Endothelial cell of umbilical vein (primary cell): Measurements from ENCODE around the gene GPR18. TPM values are rescaled to one million over a fixed set of nuclear protein-coding genes. Genes with fewer than 3 reads are reported as not detected.

Source experiments
- BruUV-seq: library from RNA; stranded (reverse); fragments of 400-500 nt; replicated peaks from 2 replicates; lab custom pipeline; 2021; lab: Mats Ljungman, UMichigan
- CTCF ChIA-PET: fragments of 300-600, 350-600 bp; sonication (Branson Sonifier 250); formaldehyde crosslinking; loops from one replicate; lab custom pipeline; 2021; ENCODE audit warnings: antibody characterized with exemption, inconsistent platforms; lab: Charles Lee
- POLR2A ChIA-PET: fragments of 300-600, 350-600 bp; sonication (Branson Sonifier 250); formaldehyde crosslinking; loops from one replicate; lab custom pipeline; 2021; ENCODE audit warnings: antibody characterized with exemption, inconsistent platforms; lab: Charles Lee
- DNase-seq: peaks from one replicate; pipeline ENCODE4 v3.0.0-alpha.2; 2011; ENCODE audit warnings: low read depth, low spot score
- FAIRE-seq: peaks from 2 replicates; lab custom pipeline; 2011; peaks lifted over from hg19 to GRCh38; lab: Jason Lieb, UNC
- H2AFZ ChIP-seq: 2 replicates; pipeline ENCODE4 v1.6.0; 2012; ENCODE audit warnings: low read depth, low read length, control low read depth, inconsistent platforms
- H3K27ac ChIP-seq: 2 replicates; pipeline ENCODE4 v1.5.1; 2011; ENCODE audit warnings: low read depth, mild to moderate bottlenecking, control low read depth, low read length, moderate library complexity; ENCODE audit not compliant: insufficient read depth
- H3K27me3 ChIP-seq, 2 experiments: 2 replicates each; pipeline versions ENCODE4 v1.6.0 to v1.6.1; 2011; ENCODE audit warnings: low read length in 2 of 2, mixed read lengths in 1 of 2; ENCODE audit not compliant: control insufficient read depth in 2 of 2, insufficient read depth in 2 of 2
- H3K36me3 ChIP-seq, 2 experiments: 2 replicates in 1 of 2; 3 replicates in 1 of 2; pipeline ENCODE4 v1.5.1; 2011; ENCODE audit warnings: low read length in 2 of 2, mild to moderate bottlenecking in 1 of 2, moderate library complexity in 1 of 2; ENCODE audit not compliant: control insufficient read depth in 2 of 2, insufficient read depth in 2 of 2; ENCODE audit errors: extremely low read depth in 1 of 2
- H3K4me1 ChIP-seq: 3 replicates; pipeline ENCODE4 v1.5.1; 2011; ENCODE audit warnings: mild to moderate bottlenecking, low read length; ENCODE audit not compliant: control insufficient read depth, insufficient read depth; ENCODE audit errors: extremely low read depth
- H3K4me2 ChIP-seq: 2 replicates; pipeline ENCODE4 v1.6.1; 2011; ENCODE audit warnings: low read length, control low read depth, mixed read lengths; ENCODE audit not compliant: insufficient read depth
- H3K4me3 ChIP-seq, 3 experiments: fragments of 200-600 bp in 1 of 3; sonication (generic), shearing (Covaris generic) in 1 of 3; replicated peaks in 1 of 3; 2 replicates each; pipeline ENCODE4 v1.5.1; 2011 to 2016; ENCODE audit warnings: control low read depth in 3 of 3, low read length in 3 of 3, mild to moderate bottlenecking in 2 of 3, inconsistent platforms in 1 of 3, low read depth in 1 of 3, moderate library complexity in 1 of 3; ENCODE audit not compliant: insufficient read depth in 1 of 3
- H3K79me2 ChIP-seq: 2 replicates; pipeline ENCODE4 v1.6.0; 2012; ENCODE audit warnings: low read length, inconsistent platforms; ENCODE audit not compliant: control insufficient read depth, insufficient read depth
- H3K9ac ChIP-seq: replicated peaks from 2 replicates; pipeline ENCODE3; 2011; ENCODE audit warnings: low read length, control low read depth; ENCODE audit not compliant: insufficient read depth; ENCODE audit errors: extremely low read depth
- H3K9me1 ChIP-seq: replicated peaks from 3 replicates; pipeline ENCODE4 v1.6.0; 2011; ENCODE audit warnings: mild to moderate bottlenecking, low read length; ENCODE audit not compliant: control insufficient read depth, insufficient read depth; ENCODE audit errors: extremely low read depth
- H3K9me3 ChIP-seq: replicated peaks from 2 replicates; pipeline ENCODE4 v1.5.1; 2012; ENCODE audit warnings: low read length, inconsistent platforms; ENCODE audit not compliant: control insufficient read depth, insufficient read depth
- H4K20me1 ChIP-seq: replicated peaks from 2 replicates; pipeline ENCODE3; 2011; ENCODE audit warnings: mild to moderate bottlenecking, low read length; ENCODE audit not compliant: control insufficient read depth, insufficient read depth; ENCODE audit errors: extremely low read depth
- EZH2 ChIP-seq: IDR thresholded peaks from 2 replicates; pipeline ENCODE4 v1.6.1; 2012; ENCODE audit warnings: borderline replicate concordance, low read depth, mild to moderate bottlenecking, moderate library complexity, low read length, inconsistent platforms; ENCODE audit not compliant: severe bottlenecking
- JUN ChIP-seq: IDR thresholded peaks from 2 replicates; pipeline ENCODE4 v1.6.1; 2011; ENCODE audit warnings: borderline replicate concordance, low read depth; ENCODE audit not compliant: insufficient read length, insufficient read depth
- MYC ChIP-seq: IDR thresholded peaks from one replicate; pipeline ENCODE4 v1.6.1; 2011; ENCODE audit warnings: mild to moderate bottlenecking, low read depth, low read length
- dilution Hi-C: fragments of 300-500 bp; cut with MboI; formaldehyde crosslinking; loops from one replicate; pipeline ENCODE4 v1.15.0; 2019; ENCODE audit warnings: low sequenced_read_pairs; ENCODE audit not compliant: extremely low pct_ligation_motif_present
- intact Hi-C: fragments of 100-400 bp; cut with micrococcal nuclease; formaldehyde crosslinking; loops from one replicate; pipeline ENCODE4 v1.10.0; 2022
- polyA plus RNA-seq, 4 experiments: library from polyadenylated mRNA; depleted of rRNA in 3 of 4; stranded (reverse) in 3 of 4; unstranded in 1 of 4; fragments of >200 nt; gene quantifications; 2 replicates each; pipeline versions ENCODE4 v1.2.1 to v1.2.3, GENCODE V29; 2011 to 2012; ENCODE audit warnings: missing spikeins in 1 of 4
- total RNA-seq: library from RNA; stranded (reverse); gene quantifications from 2 replicates; pipeline ENCODE4 v1.2.3, GENCODE V29; 2021
- TF ChIP-seq, protein P1 (sequence below), 2 donors: IDR thresholded peaks; 1 replicate in 1 of 2; 2 replicates in 1 of 2; pipeline ENCODE4 v1.5.1; 2011; ENCODE audit warnings: low read length in 2 of 2, mild to moderate bottlenecking in 2 of 2, moderate library complexity in 2 of 2, control low read depth in 1 of 2, inconsistent platforms in 1 of 2, low read depth in 1 of 2; ENCODE audit not compliant: insufficient read depth in 1 of 2; ENCODE audit errors: extremely low read depth in 1 of 2
- TF ChIP-seq, protein P2 (sequence below): IDR thresholded peaks from 2 replicates; pipeline ENCODE4 v1.6.1; 2011; ENCODE audit not compliant: insufficient read depth, insufficient read length

GPR18 gene
- total and polyA plus RNA-seq, 2 donors (not counting 3 experiments of a cell fraction or from before 2014, with no cell fraction given) = not detected

GRCh38 chr13:99298056-99298455 lies 39.9 kb upstream of the GPR18 start:
- CTCF ChIA-PET = interaction anchor here (1.4 to 2.7 kb wide), 2 partner anchors 28 to 38 kb away, joined by 4 to 15 read pairs; no protein-coding TSS in a partner anchor
- H3K9me3 ChIP-seq = no peaks in the 10 kb centered on the region
- no peaks in the 10 kb centered on the region for H3K79me2 ChIP-seq
- H2AFZ ChIP-seq = no peak overlapping the region
- dilution Hi-C loops (no loop called here), intact Hi-C loops (no loop called here)
- H4K20me1 ChIP-seq = no peaks in the 10 kb centered on the region
- no peak overlapping the region for H3K4me3 ChIP-seq
- no peaks in the 10 kb centered on the region for H3K9me1 ChIP-seq
- FAIRE-seq (no peak), DNase-seq (no peak)
- no TSS peak for BruUV-seq
- no peaks in the 10 kb centered on the region for H3K27me3 ChIP-seq
- H3K27ac ChIP-seq = no peak overlapping the region
- H3K9ac ChIP-seq = no peak overlapping the region
- no peaks in the 10 kb centered on the region for H3K4me1 ChIP-seq
- TF ChIP-seq JUN = no peak
- TF ChIP-seq, protein P1, sequence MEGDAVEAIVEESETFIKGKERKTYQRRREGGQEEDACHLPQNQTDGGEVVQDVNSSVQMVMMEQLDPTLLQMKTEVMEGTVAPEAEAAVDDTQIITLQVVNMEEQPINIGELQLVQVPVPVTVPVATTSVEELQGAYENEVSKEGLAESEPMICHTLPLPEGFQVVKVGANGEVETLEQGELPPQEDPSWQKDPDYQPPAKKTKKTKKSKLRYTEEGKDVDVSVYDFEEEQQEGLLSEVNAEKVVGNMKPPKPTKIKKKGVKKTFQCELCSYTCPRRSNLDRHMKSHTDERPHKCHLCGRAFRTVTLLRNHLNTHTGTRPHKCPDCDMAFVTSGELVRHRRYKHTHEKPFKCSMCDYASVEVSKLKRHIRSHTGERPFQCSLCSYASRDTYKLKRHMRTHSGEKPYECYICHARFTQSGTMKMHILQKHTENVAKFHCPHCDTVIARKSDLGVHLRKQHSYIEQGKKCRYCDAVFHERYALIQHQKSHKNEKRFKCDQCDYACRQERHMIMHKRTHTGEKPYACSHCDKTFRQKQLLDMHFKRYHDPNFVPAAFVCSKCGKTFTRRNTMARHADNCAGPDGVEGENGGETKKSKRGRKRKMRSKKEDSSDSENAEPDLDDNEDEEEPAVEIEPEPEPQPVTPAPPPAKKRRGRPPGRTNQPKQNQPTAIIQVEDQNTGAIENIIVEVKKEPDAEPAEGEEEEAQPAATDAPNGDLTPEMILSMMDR (IDR thresholded peaks at IDR 0.05; ENCODE audit: extremely low read depth in 1 of 2, insufficient read depth in 1 of 2, low read depth in 1 of 2, low read length in 2 of 2) = no peak
- TF ChIP-seq, protein P2, sequence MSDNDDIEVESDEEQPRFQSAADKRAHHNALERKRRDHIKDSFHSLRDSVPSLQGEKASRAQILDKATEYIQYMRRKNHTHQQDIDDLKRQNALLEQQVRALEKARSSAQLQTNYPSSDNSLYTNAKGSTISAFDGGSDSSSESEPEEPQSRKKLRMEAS = no peak
- no peak for TF ChIP-seq MYC
- H3K36me3 ChIP-seq = no peaks in the 10 kb centered on the region
- POLR2A ChIA-PET = no interaction called here
- no peak overlapping the region for H3K4me2 ChIP-seq

- POLR2A ChIA-PET = no interaction called here
- H3K4me1 ChIP-seq = no peaks in the 10 kb centered on the region
- intact Hi-C loops = no loop called here
- no peaks in the 10 kb centered on the region for H4K20me1 ChIP-seq
- H3K9me1 ChIP-seq = no peaks in the 10 kb centered on the region
- no peaks in the 10 kb centered on the region for H3K9me3 ChIP-seq
- H3K79me2 ChIP-seq = no peaks in the 10 kb centered on the region
- dilution Hi-C loops = no loop called here
- FAIRE-seq (no peak), DNase-seq (no peak)
- no peak overlapping the region for H3K9ac ChIP-seq
- H3K4me2 ChIP-seq = no peak overlapping the region
- TF ChIP-seq MYC (no peak), EZH2 (no peak)
- TF ChIP-seq, protein P2 = no peak
- no peak overlapping the region for H3K4me3 ChIP-seq
- H2AFZ ChIP-seq = no peak overlapping the region
- no TSS peak for BruUV-seq
- no peak overlapping the region for H3K27ac ChIP-seq
- CTCF ChIA-PET = interaction anchor here (1.3 to 2.7 kb wide), 3 partner anchors 27 to 38 kb away, joined by 3 to 15 read pairs (median 4); no protein-coding TSS in a partner anchor
- H3K36me3 ChIP-seq = no peaks in the 10 kb centered on the region
- no peaks in the 10 kb centered on the region for H3K27me3 ChIP-seq
Measured at GRCh38 chr13:99297331-99297730, 39.2 kb upstream of the GPR18 start.
